Caco-2 (cell line): Measurements from ENCODE around the gene NRL. TPM values are rescaled to one million over a fixed set of nuclear protein-coding genes. Genes with fewer than 3 reads are reported as not detected.
"Not testable (repeated sequence)": the region's sequence is repeated elsewhere in the genome, so short reads cannot be mapped to it uniquely, and the experiment has no call there.

Experiments used
- BruUV-seq: library from RNA; stranded (reverse); fragments of 400-500 nt; replicated peaks from 2 replicates; lab custom pipeline; 2021; lab: Mats Ljungman, UMichigan
- CTCF ChIA-PET: fragments of 300-600 bp; sonication (Branson Sonifier 250); formaldehyde crosslinking; loops from one replicate; lab custom pipeline; 2022; ENCODE audit warnings: antibody characterized with exemption; lab: Charles Lee
- POLR2A ChIA-PET: fragments of 300-600 bp; sonication (Branson Sonifier 250); formaldehyde crosslinking; loops from one replicate; lab custom pipeline; 2022; ENCODE audit warnings: antibody characterized with exemption; lab: Charles Lee
- DNase-seq, 2 experiments: peaks; one replicate each; pipeline versions ENCODE4 v3.0.0 to v3.0.0-alpha.2; 2020 to 2022
- H3K27me3 ChIP-seq: replicated peaks from 2 replicates; pipeline ENCODE4 v1.6.0; 2011; ENCODE audit warnings: low read length; ENCODE audit not compliant: control insufficient read depth, insufficient read depth
- H3K36me3 ChIP-seq: 2 replicates; pipeline ENCODE4 v1.5.1; 2011; ENCODE audit warnings: low read length; ENCODE audit not compliant: control insufficient read depth, insufficient read depth
- H3K4me1 ChIP-seq: fragments of 250-450 bp; sonication (Bioruptor Pico); 2 replicates; pipeline ENCODE4 v1.5.1; 2020; ENCODE audit warnings: mild to moderate bottlenecking
- H3K4me3 ChIP-seq: 2 replicates; pipeline ENCODE4 v1.5.1; 2011; ENCODE audit warnings: low read depth, mild to moderate bottlenecking, control low read depth, low read length
- H3K9me3 ChIP-seq: fragments of 250-450 bp; sonication (Bioruptor Pico); 2 replicates; pipeline ENCODE4 v1.5.1; 2020; ENCODE audit warnings: mild to moderate bottlenecking, moderate library complexity
- H3K27ac Mint-ChIP-seq: one replicate; pipeline ENCODE4 v1.8.0; 2022; ENCODE audit warnings: mixed read lengths; ENCODE audit not compliant: unreplicated experiment
- H3K27me3 Mint-ChIP-seq: one replicate; pipeline ENCODE4 v1.8.0; 2022; ENCODE audit warnings: mixed read lengths; ENCODE audit not compliant: insufficient read depth, unreplicated experiment
- H3K36me3 Mint-ChIP-seq: one replicate; pipeline ENCODE4 v1.8.0; 2022; ENCODE audit warnings: mild to moderate bottlenecking, mixed read lengths; ENCODE audit not compliant: insufficient read depth, unreplicated experiment
- H3K4me1 Mint-ChIP-seq: one replicate; pipeline ENCODE4 v1.8.0; 2022; ENCODE audit warnings: low read depth, mixed read lengths; ENCODE audit not compliant: unreplicated experiment
- H3K4me3 Mint-ChIP-seq: one replicate; pipeline ENCODE4 v1.8.0; 2022; ENCODE audit warnings: mild to moderate bottlenecking, moderate library complexity, mixed read lengths; ENCODE audit not compliant: unreplicated experiment
- H3K9me3 Mint-ChIP-seq: one replicate; pipeline ENCODE4 v1.8.0; 2022; ENCODE audit warnings: mixed read lengths; ENCODE audit not compliant: unreplicated experiment
- intact Hi-C: fragments of 100-400 bp; cut with micrococcal nuclease; formaldehyde crosslinking; loops from one replicate; pipeline ENCODE4 v1.10.0; 2022; ENCODE audit not compliant: unreplicated experiment
- microRNA-seq: library from miRNA; unstranded; fragments of <30 nt; microRNA quantifications from one replicate; pipeline ENCODE4 v1.2.0, GENCODE V29; 2022
- total RNA-seq: library from RNA; stranded (reverse); gene quantifications from 2 replicates; pipeline ENCODE4 v1.2.3, GENCODE V29; 2022

The NRL gene
- total RNA-seq, 1 experiment from 2014 or later = 2.1 TPM

GRCh38 chr14:24029687-24030086 is 85.1 kb downstream of the NRL start:
- H3K4me3 ChIP-seq, H3K4me1 Mint-ChIP-seq, intact Hi-C loops, H3K27me3 ChIP-seq, H3K36me3 ChIP-seq, H3K27me3 Mint-ChIP-seq, H3K36me3 Mint-ChIP-seq, H3K9me3 ChIP-seq, BruUV-seq, H3K27ac Mint-ChIP-seq, CTCF ChIA-PET, H3K4me3 Mint-ChIP-seq, DNase-seq, H3K4me1 ChIP-seq, POLR2A ChIA-PET: not testable (repeated sequence)
- peaks cover 19% of the 10 kb centered on the region for H3K9me3 Mint-ChIP-seq

Small RNAs within 50 kb of the gene (microRNA-seq; reads per million reads assigned to microRNA genes)
- not detected for gene MIR7703

Other genes with a start within 250 kb of the NRL start
- gene DHRS4, start 161.2 kb downstream of the NRL start, total RNA-seq = 8.0 and 8.6 TPM in 2 replicates
- gene DHRS4L2, start 126.0 kb downstream of the NRL start, total RNA-seq = 7.2 and 7.8 TPM in 2 replicates
- 0.88 and 1.00 TPM in 2 replicates for gene CARMIL3, start 62.9 kb downstream of the NRL start, total RNA-seq
- gene CPNE6, start 43.4 kb downstream of the NRL start, total RNA-seq = not detected in 2 replicates
- 132 and 146 TPM in 2 replicates for gene PCK2, start 20.6 kb downstream of the NRL start, total RNA-seq
- 58.1 and 65.9 TPM in 2 replicates for gene DCAF11, start 172 bp downstream of the NRL start, total RNA-seq
- 0.39 and 0.44 TPM in 2 replicates for gene FITM1, start 15.7 kb upstream of the NRL start, total RNA-seq
- 130 and 141 TPM in 2 replicates for gene PSME1, start 21.2 kb upstream of the NRL start, total RNA-seq
- 31.1 and 32.4 TPM in 2 replicates for gene EMC9, start 26.6 kb upstream of the NRL start, total RNA-seq
- gene PSME2, start 31.7 kb upstream of the NRL start, total RNA-seq = 142 and 145 TPM in 2 replicates
- gene RNF31, start 32.5 kb upstream of the NRL start, total RNA-seq = 72.2 and 77.6 TPM in 2 replicates
- 54.1 and 55.4 TPM in 2 replicates for gene IRF9, start 46.3 kb upstream of the NRL start, total RNA-seq
- gene REC8, start 57.1 kb upstream of the NRL start, total RNA-seq = 8.4 and 10.6 TPM in 2 replicates
- 85.4 and 95.8 TPM in 2 replicates for gene IPO4, start 73.9 kb upstream of the NRL start, total RNA-seq
- 41.9 and 47.1 TPM in 2 replicates for gene TM9SF1, start 80.5 kb upstream of the NRL start, total RNA-seq
- gene TSSK4, start 90.7 kb upstream of the NRL start, total RNA-seq = not detected in 2 replicates
- 57.7 and 58.7 TPM in 2 replicates for gene CHMP4A, start 98.5 kb upstream of the NRL start, total RNA-seq
- 19.6 and 20.5 TPM in 2 replicates for gene MDP1, start 101.1 kb upstream of the NRL start, total RNA-seq
- 210 and 218 TPM in 2 replicates for gene NEDD8, start 117.4 kb upstream of the NRL start, total RNA-seq
- 76.9 and 80.1 TPM in 2 replicates for gene GMPR2, start 118.0 kb upstream of the NRL start, total RNA-seq
- 33.4 and 34.4 TPM in 2 replicates for gene TINF2, start 127.7 kb upstream of the NRL start, total RNA-seq
- gene TGM1, start 148.2 kb upstream of the NRL start, total RNA-seq = 5.9 and 6.1 TPM in 2 replicates
- gene RABGGTA, start 156.6 kb upstream of the NRL start, total RNA-seq = 27.1 and 30.4 TPM in 2 replicates
- 15.6 and 18.1 TPM in 2 replicates for gene DHRS1, start 184.8 kb upstream of the NRL start, total RNA-seq
- gene NOP9, start 184.9 kb upstream of the NRL start, total RNA-seq = 35.1 and 38.3 TPM in 2 replicates
- 3.5 and 7.2 TPM in 2 replicates for gene CIDEB, start 193.0 kb upstream of the NRL start, total RNA-seq
- 10.3 and 12.3 TPM in 2 replicates for gene LTB4R2, start 195.2 kb upstream of the NRL start, total RNA-seq
- 7.3 and 7.8 TPM in 2 replicates for gene LTB4R, start 196.6 kb upstream of the NRL start, total RNA-seq
- gene ADCY4, start 220.1 kb upstream of the NRL start, total RNA-seq = 0.57 and 0.60 TPM in 2 replicates
- 1.5 TPM in 2 replicates for gene RIPK3, start 225.0 kb upstream of the NRL start, total RNA-seq